PC-3 (cell line): ENCODE measurements around the gene ERGIC1.

ENCODE experiments used
- CTCF ChIP-seq: fragments of 300-600 bp; sonication (generic); conservative IDR thresholded peaks from 2 replicates; pipeline ENCODE4 v1.5.1; 2017; ENCODE audit warnings: antibody characterized with exemption, low read depth, mild to moderate bottlenecking, low read length
- EZH2 ChIP-seq: fragments of 300-600 bp; sonication (generic); IDR thresholded peaks from one replicate; pipeline ENCODE4 v1.6.1; 2017; ENCODE audit warnings: antibody characterized with exemption, mild to moderate bottlenecking, low read length; ENCODE audit not compliant: unreplicated experiment
- EZH2phosphoT487 ChIP-seq: fragments of 300-600 bp; sonication (generic); IDR thresholded peaks from 2 replicates; pipeline ENCODE4 v1.6.1; 2018; ENCODE audit warnings: mild to moderate bottlenecking, antibody characterized with exemption, low read length, borderline replicate concordance

DNA sequence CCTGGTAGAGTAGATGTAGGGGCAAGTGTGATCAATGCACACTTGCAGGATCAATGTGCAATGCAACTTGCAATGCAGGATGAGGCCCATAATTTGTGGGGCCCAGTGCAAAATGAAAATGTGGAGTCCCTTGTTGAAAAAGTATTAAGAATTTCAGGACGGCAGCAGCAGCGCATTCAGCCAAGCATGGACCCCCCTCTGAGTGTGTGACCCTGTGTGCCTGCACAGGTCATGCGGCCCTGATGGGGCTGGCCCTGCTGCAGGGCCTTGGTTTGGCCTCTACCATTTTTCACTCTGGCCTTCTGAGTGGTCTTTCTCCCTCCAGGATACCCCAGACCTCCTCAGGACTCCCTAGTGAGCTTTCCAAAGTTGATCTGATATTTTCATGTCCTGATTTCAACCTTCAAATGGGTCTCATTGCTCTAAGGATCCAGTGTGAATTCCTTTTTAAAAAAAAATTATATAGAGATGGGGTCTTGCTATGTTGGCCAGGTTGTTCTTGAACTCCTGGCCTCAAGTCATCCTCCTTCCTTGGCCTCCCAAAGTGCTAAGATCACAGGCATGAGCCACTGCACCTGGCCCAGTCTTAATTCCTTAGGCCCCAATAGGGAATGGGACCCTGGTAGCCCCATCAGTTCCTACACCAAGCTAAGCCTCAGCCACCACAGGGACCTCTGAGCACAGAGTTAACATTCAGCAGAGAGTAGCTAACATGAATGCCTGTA is 4.3 kb downstream of the ERGIC1 start:
- TF ChIP-seq CTCF (no peak), EZH2 (no peak), EZH2phosphoT487 (no peak)
